HG03460 (cell line): ENCODE results near the gene ENGASE.
"Not testable (repeated sequence)": the region's sequence is repeated elsewhere in the genome, so short reads cannot be mapped to it uniquely, and the experiment has no call there.

Source experiments
- ATAC-seq: cut with Tn5 transposase; IDR thresholded peaks from one replicate; pipeline ENCODE4 v1.9.1; 2021; ENCODE audit not compliant: unreplicated experiment

The ENGASE gene

DNA sequence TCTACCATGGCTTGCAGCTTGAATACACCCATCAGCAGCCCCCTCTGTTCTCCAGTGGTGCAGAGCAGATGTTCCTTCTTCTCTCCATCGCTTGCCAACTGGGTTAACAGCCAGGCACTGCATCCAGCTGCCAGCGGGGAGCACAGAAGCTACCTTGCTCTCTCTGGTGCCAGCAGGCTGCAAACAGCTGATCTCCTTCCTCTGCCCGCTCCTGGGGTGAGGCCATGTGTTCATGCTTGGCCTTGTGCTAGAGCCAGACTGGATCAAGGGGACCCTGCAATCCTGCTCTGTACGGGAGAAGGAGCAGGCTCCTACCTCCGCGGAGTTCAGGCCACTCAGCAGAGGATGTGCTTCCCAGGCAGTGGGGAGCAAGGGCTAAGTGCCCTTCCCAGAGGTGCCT lies 24.1 kb upstream of the ENGASE start:
- ATAC-seq, result no peak

DNA sequence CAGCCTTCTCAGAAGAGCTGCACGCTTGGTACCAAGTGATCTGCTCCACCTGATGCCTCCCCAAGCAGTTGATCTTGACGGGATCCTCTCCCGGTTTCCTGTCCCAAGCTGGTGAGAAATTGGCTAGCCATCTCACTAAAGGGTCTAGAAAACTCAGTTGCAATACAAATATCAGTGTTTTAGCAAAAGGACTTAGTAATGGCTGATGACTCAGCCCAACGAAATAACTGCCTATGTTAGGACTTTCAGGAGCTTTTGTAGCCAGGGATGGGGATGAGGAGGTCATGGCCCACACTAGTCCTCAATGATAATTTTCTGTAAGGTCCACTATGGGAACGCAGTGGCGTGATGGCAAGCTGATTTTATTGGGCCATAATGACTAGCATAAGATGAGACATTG lies 23.3 kb upstream of the ENGASE start:
- no peak for ATAC-seq

DNA sequence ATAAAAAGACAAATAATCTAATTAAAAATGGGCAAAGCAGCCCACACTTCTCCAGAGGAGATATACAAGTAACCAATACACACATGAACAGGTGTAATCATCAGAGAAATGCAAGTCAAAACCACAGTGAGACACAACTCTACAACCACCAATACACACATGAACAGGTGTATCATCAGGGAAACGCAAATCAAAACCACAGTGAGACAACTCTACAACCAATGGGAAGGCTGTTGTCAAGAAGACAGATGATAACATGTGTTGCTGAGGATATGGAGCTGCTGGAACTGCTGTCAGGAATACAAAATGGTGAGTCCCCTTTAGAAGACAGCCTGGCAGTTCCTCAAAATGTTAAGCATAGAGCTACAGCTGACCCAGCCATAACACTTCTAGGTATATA lies 22.5 kb upstream of the ENGASE start:
- ATAC-seq, result no peak

DNA sequence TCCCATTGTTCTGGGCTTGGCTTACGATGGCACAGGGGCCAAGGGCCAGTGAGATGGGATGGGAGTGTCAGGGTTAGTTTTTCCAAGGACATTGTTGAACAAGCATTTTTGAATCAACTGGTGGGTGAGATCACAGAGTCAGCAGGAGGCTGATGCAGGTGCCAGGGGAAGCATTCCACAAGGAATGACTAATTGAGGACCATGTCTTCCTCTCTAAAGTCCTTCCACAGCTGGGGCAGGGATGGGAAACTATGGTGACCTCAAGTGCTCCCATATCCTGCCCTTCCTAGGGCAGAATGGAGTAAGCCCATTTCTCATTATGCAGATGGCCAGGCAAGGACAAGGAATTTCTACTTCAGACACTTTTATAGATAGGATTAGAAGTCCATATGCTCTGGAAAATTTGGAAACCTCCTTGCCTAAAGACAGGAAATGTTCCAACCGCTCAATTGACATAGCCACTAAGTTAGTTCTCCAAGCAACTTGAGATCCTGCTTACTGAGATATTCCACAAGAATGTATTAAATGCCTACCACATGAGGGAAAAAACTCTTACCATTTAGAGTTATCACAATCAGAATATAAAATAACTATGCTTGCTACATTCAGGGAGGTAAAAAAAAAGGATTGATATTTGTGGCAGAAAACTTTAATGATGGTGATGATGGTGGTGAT lies 21.2 kb upstream of the ENGASE start:
- ATAC-seq, result no peak

- ATAC-seq, result no peak
Observed at GRCh38 chr17:79054200-79054960, 20.2 kb upstream of the ENGASE start.

DNA sequence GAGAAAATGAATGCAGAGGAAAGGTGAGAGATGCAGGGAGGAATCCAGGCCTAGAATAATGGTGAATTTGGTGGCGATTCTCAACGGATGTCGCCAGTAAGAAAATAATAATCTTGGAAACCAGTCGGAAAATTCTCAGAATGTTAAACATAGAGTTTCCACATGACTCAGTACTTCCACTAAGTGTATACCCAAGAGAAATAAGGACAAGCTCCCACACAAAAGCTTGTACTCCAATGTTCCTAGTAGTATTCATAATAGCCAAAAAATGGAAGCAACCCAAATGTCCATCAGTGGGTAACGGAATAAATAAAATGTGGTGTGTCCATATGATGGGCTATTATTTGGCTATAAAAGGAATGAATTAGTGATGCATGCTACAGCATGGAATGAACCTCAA lies 19.4 kb upstream of the ENGASE start:
- ATAC-seq, result no peak

GRCh38 chr17:79057737-79058385 lies 16.8 kb upstream of the ENGASE start:
- no peak for ATAC-seq

DNA sequence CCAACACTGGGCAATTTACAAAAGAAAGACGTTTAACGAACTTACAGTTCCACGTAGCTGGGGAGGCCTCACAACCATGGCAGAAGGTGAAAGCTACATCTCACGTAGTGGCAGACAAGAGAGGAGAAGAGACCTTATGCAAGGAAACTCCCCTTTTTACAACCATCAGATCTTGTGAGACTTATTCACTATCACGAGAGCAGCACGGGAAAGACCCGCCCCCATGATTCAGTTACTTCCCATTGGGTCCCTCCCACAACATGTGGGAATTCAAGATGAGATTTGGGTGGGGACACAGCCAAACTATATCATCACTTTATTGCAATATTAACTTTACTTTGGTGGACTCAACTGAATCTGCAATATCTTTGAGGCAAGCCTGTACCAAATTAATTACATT lies 11.9 kb upstream of the ENGASE start:
- ATAC-seq, result no peak

GRCh38 chr17:79064026-79064425 lies 10.6 kb upstream of the ENGASE start:
- ATAC-seq, result no peak

GRCh38 chr17:79065105-79065670 lies 9.4 kb upstream of the ENGASE start:
- ATAC-seq, result no peak

GRCh38 chr17:79066963-79067362 lies 7.7 kb upstream of the ENGASE start:
- no peak for ATAC-seq

- no peak for ATAC-seq
Observed at GRCh38 chr17:79070266-79070880, 4.3 kb upstream of the ENGASE start.

DNA sequence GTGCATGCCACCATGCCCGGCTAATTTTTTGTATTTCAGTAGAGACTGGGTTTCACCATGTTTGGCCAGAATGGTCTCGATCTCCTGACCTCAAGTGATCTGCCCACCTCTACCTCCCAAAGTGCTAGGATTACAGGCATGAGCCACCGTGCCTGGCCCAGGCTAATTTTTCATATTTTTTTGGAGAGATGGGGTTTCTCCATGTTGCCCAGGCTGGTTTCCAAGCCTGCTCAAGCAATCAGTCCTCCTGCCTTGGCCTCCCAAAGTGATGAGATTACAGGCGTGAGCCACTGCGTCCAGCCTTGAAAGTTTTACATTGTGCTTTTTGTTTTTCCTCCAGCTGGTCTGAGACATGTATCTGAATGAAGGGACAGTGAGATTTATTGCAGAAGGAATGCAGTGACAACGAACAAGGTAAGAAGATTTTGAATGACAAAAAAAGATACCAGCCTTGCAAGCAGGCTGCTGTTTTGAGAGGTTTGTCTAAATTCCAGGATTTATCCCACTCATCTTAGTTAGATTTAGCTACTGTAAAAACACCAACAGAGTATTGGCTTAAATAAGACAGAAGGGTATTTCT lies 3.4 kb upstream of the ENGASE start:
- ATAC-seq, result no peak

- no peak for ATAC-seq
Observed at GRCh38 chr17:79072544-79072943, 2.1 kb upstream of the ENGASE start.

GRCh38 chr17:79073016-79073705 lies 1.5 kb upstream of the ENGASE start:
- no peak for ATAC-seq

- no peak for ATAC-seq
Observed at GRCh38 chr17:79073706-79074088, 927 bp upstream of the ENGASE start.

DNA sequence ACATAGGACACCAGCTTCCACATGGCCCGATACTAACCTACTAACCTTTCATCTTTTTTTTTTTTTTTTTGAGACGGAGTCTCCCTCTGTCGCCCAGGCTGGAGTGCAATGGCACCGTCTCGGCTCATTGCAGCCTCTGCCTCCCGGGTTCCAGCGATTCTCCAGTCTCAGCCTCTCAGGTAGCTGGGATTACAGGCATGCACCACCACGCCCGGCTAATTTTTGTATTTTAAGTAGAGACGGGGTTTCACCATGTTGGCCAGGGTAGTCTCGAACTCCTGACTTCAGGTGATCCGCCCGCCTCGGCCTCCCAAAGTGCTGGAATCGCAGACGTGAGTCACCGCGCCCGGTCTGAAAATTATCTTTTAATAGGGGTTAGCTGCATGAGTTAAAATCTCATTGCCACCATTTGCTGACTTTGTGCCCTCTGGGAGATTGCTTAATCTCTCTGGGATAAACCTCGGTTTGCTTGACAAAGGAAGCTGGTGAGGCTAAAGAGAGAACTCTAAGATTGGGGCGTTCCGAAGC lies 439 bp upstream of the ENGASE start:
- not testable (repeated sequence) for ATAC-seq

- peak; percentile 12 for ATAC-seq
Observed at GRCh38 chr17:79075446-79075750, 774 bp downstream of the ENGASE start.

DNA sequence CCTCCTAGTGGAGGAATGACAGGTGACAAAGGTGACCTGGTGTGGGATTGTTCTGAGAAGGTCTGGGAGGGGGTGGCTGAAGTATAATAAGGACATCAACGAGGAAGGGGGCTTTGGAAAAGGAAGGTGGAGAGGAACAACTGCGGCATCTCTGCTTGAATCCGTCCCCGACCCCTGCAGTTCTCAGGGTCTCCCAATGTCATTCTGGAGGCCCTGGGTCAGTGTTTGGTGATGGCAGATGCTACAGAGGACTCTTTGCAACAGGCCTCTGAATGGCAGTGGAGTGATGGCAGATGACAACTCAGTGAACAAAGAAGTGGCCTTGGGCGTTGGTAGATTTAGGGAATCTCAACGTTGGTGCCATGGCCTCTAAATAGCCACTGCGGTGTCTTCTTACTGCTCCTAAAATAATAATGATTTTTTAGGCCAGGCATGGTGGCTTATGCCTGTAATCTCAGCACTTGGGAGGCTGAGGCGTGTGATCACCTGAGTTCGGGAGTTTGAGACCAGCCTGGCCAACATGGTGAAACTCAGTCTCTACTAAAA lies 1.3 kb downstream of the ENGASE start:
- no peak for ATAC-seq

DNA sequence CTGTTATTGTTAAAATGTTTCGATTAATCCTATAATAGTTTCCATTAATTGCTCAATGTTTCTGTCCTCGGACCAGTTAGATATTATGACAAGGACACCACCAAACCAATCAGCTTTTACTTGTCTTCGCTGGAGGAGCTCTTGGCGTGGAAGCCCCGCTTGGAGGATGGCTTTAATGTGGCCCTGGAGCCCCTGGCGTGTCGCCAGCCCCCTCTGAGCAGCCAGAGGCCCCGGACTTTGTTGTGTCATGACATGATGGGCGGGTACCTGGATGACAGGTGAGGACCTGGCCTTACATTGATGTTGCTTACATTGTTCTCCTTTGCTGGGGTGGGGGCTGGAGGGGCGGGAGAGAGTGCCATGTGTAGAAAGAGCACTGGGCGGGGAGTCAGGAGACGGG lies 3.0 kb downstream of the ENGASE start:
- ATAC-seq, result no peak
